BJ (cell line): ENCODE results near the gene BCAR1. TPM values are rescaled to one million over a fixed set of nuclear protein-coding genes. Genes with fewer than 3 reads are reported as not detected.
A peak's percentile ranks its signal among the peaks of the same experiment; 100 is the strongest.

Experiments
- CTCF ChIA-PET: fragments of 350-600 bp; formaldehyde crosslinking; extraction: SDS; loops from one replicate; lab custom pipeline; 2021; ENCODE audit warnings: antibody characterized with exemption, inconsistent platforms; lab: Yijun Ruan, JAX
- POLR2A ChIA-PET: fragments of 300-600 bp; sonication (Branson Sonifier 250); formaldehyde crosslinking; extraction: SDS; loops from one replicate; lab custom pipeline; 2021; ENCODE audit warnings: antibody characterized with exemption; lab: Charles Lee
- DNase-seq: peaks from one replicate; pipeline ENCODE4 v3.0.0-alpha.2; 2011; ENCODE audit warnings: low read depth
- H3K27me3 ChIP-seq: 2 replicates; pipeline ENCODE4 v1.6.0; 2011; ENCODE audit warnings: low read length; ENCODE audit not compliant: control insufficient read depth, insufficient read depth
- H3K36me3 ChIP-seq: 2 replicates; pipeline ENCODE4 v1.5.1; 2011; ENCODE audit warnings: low read length; ENCODE audit not compliant: control insufficient read depth, insufficient read depth
- H3K4me3 ChIP-seq: 2 replicates; pipeline ENCODE4 v1.5.1; 2011; ENCODE audit warnings: low read depth, mild to moderate bottlenecking, control low read depth, low read length
- CTCF ChIP-seq: IDR thresholded peaks from 2 replicates; pipeline ENCODE4 v1.5.1; 2011; ENCODE audit warnings: low read depth, mild to moderate bottlenecking, control low read depth, inconsistent platforms, low read length, moderate library complexity; ENCODE audit not compliant: insufficient read depth
- polyA plus RNA-seq: library from polyadenylated mRNA; depleted of rRNA; stranded (reverse); fragments of >200 nt; gene quantifications from 2 replicates; pipeline ENCODE4 v1.2.3, GENCODE V29; 2011

Gene BCAR1
- polyA plus RNA-seq, 1 experiment: 57.3 TPM

- ChIA-PET POLR2A (no interaction called here), CTCF (no interaction called here)
- TF ChIP-seq CTCF: no peak
- Histone ChIP-seq H3K4me3 (no peak overlapping the region), H3K36me3 (no peaks in the 10 kb centered on the region), H3K27me3 (no peaks in the 10 kb centered on the region)
- no peak for DNase-seq
Measured at GRCh38 chr16:75203667-75204409, 47.6 kb downstream of the BCAR1 start.

GRCh38 chr16:75203096-75203495, 48.3 kb downstream of the BCAR1 start:
- no peak for DNase-seq
- ChIA-PET CTCF (interaction anchor here (0.5 to 6.4 kb wide), 2 partner anchors 17 to 189 kb away, joined by 3 to 55 read pairs; no protein-coding TSS in a partner anchor), POLR2A (interaction anchor here (0.5 kb wide), 1 partner anchor 202 kb away, joined by 6 read pairs; no protein-coding TSS in a partner anchor)
- H3K4me3 ChIP-seq: no peak overlapping the region
- TF ChIP-seq CTCF: no peak
- no peaks in the 10 kb centered on the region for H3K36me3 ChIP-seq
- no peaks in the 10 kb centered on the region for H3K27me3 ChIP-seq

- no peak for DNase-seq
- POLR2A ChIA-PET: no interaction called here
- Histone ChIP-seq H3K27me3 (no peaks in the 10 kb centered on the region; the same call in 1 of the 2 replicates), H3K36me3 (no peaks in the 10 kb centered on the region), H3K4me3 (no peak overlapping the region)
- TF ChIP-seq CTCF: no peak
- CTCF ChIA-PET: interaction anchor here (1.1 to 6.4 kb wide), 5 partner anchors 20 to 202 kb away, joined by 4 to 55 read pairs (median 9); no protein-coding TSS in a partner anchor
Measured at GRCh38 chr16:75202069-75202590, 49.3 kb downstream of the BCAR1 start.

DNA sequence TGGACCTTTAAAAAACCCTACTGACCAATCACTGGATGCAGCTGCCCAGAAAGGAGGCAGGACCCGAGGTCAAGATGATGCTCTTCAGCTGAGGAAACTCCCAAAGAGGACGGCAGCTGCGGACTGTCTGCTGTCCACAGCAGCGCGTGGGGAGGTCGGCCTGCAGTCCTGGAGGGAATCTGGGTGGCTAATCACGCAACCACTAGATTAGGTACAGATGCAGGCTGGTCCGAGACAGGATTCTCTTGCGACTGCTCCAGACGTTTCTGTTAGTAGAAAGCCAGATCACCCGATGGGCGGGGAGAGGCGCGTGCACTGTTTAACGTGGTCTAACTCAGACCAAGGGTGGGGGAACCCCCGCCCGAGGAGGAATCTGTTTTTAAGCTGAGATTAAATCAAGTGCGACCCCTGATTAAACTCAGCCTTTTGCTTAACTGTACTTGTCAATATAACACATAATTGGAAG, 53.3 kb downstream of the BCAR1 start:
- peak; percentile 32 for DNase-seq
- H3K4me3 ChIP-seq: 0 out of 2 replicates have a peak overlapping the region, but pooled peaks have one; percentile 3
- no peaks in the 10 kb centered on the region for H3K36me3 ChIP-seq
- peaks cover 3% of the 10 kb centered on the region; the same call in 1 of the 2 replicates for H3K27me3 ChIP-seq
- ChIA-PET CTCF (interaction anchor here (0.9 to 6.8 kb wide), 15 partner anchors 9 to 566 kb away, joined by 3 to 67 read pairs (median 9); partner anchors contain the start of genes CFDP1, CTRB1 and TMEM170A), POLR2A (interaction anchor here (0.6 kb wide), 1 partner anchor 223 kb away, joined by 3 read pairs; no protein-coding TSS in a partner anchor)
- no peak for TF ChIP-seq CTCF
